Cardiac septum (tissue), 1 donor: Measurements from ENCODE around the gene B3GALT2. TPM values are rescaled to one million over a fixed set of nuclear protein-coding genes. Genes with fewer than 3 reads are reported as not detected.

Experiments used
- DNase-seq: peaks from one replicate; pipeline ENCODE4 v3.0.0-alpha.2; 2020; ENCODE audit warnings: low spot score
- intact Hi-C: fragments of 100-400 bp; cut with DNase I; formaldehyde crosslinking; loops from one replicate; pipeline ENCODE4 v1.14.0; 2022
- total RNA-seq: library from RNA; stranded (reverse); fragmentation: NEBNext Ultra II Directional; extraction: Animal tissue kit (Norgen Biotek cat#: 25700); gene quantifications from one replicate; pipeline ENCODE4 v1.2.1, GENCODE V29; 2021
- donor health status: DM: no; HTN: no; CAD: no.

Gene B3GALT2
- total RNA-seq, 1 donor from 2014 or later, result 30.3 TPM

DNA sequence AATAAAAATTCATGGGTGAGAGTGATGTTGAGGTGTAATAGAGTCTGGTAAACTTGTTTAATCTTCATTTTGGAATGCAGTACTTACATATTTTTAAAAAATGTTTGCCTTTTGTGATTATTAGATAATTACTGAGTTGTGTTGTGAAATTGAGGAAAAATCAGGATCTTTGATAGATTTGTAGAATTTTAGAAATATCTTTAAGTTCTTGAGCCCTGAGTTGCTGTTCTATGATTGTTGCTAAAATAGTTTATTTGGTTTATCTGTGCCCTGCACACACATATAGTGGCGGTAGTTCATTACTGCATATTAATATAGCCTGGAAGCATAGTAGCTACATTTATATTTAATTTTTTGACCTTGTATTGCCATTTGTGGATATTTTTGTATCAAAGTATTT is 1.6 kb downstream of the B3GALT2 start:
- DNase-seq, result no peak
- intact Hi-C loops, result loop anchor here (5.0 to 10.0 kb wide), 7 partner anchors 223 to 1110 kb away; no protein-coding TSS in a partner anchor

GRCh38 chr1:193183019-193183627 is 3.3 kb downstream of the B3GALT2 start:
- DNase-seq, result no peak
- intact Hi-C loops, result loop anchor here (10.0 kb wide), 5 partner anchors 402 to 1112 kb away; no protein-coding TSS in a partner anchor

DNA sequence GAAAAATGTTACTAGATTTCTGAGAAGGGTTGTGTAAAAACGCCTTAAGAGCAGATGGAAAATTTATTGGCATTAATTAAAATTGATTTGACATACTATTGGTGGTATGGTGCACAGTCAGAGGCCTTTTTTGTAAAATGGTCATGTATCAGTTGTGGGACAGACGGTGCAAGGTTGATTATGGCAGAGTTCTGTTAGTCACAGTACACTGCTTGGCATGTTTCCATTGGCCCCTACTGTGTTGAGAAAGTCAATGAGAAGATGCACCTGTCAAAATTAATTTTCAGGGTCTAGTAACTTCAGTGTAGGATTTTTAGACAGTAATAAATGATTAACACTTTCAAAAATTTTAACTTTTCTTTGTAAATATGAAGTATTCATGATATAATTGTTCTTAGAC is 4.4 kb downstream of the B3GALT2 start:
- intact Hi-C loops, result loop anchor here (10.0 kb wide), 5 partner anchors 403 to 1113 kb away; no protein-coding TSS in a partner anchor
- DNase-seq, result no peak

GRCh38 chr1:193181536-193181935 is 4.9 kb downstream of the B3GALT2 start:
- intact Hi-C loops, result loop anchor here (10.0 kb wide), 5 partner anchors 403 to 1113 kb away; no protein-coding TSS in a partner anchor
- DNase-seq, result no peak

- DNase-seq, result no peak
- intact Hi-C loops, result no loop called here
Measured at GRCh38 chr1:193179094-193179493, 7.3 kb downstream of the B3GALT2 start.

DNA sequence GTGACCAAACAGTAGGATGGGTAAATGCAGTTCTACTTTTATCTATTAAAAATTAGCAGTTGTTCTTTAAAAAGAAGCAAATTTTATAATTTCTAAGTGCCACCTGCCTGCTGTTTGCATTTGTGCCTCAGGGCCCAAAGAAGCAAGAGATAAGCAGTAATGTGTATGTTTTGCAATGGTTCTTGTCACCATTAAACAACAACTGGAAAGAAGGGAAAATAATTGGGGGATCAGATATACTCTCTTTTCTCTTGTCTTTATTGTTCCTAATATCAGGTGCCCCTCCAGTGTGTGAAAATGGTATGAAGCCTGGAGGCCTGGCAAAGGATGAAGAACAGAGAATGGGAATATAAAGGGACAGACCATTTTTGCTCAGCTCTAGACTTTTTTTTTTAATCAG is 9.6 kb downstream of the B3GALT2 start:
- no peak for DNase-seq
- intact Hi-C loops, result no loop called here

GRCh38 chr1:193176113-193176512 is 10.3 kb downstream of the B3GALT2 start:
- no peak for DNase-seq
- intact Hi-C loops, result no loop called here

DNA sequence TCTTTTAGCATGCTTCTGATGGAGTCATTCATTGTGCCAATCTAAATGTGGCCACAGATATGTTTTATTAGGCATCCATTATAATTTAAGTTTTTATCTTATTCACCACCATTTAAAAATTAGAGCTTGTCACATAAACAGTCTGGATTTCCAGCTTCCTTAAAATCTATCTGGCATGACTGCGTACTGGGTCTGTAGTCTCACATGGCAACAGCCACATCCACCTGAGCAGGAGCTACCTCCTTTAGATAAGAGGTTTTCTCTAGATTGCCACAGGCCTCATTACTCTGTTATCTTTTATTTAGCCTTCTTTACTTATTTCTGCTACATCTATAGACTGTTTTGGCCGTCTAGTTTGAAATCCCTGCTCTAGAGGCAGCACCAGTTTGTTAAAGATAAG is 29.1 kb downstream of the B3GALT2 start:
- DNase-seq, result no peak
- intact Hi-C loops, result no loop called here

DNA sequence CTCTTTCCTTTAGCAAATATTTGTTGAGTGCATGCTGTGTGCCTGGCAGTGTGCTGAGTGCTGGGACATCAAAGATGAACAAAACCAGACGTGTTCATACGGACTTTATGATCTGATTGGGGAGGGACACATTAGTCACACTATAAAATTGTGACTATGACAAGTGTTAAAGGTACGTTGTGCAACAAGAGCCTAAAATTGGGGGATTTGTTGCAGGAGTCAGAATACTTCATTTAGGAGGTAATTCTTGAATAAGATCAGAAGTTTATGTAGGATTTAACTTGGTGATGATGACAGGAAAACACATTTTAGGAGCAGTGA is 29.6 kb downstream of the B3GALT2 start:
- DNase-seq, result no peak
- intact Hi-C loops, result no loop called here

DNA sequence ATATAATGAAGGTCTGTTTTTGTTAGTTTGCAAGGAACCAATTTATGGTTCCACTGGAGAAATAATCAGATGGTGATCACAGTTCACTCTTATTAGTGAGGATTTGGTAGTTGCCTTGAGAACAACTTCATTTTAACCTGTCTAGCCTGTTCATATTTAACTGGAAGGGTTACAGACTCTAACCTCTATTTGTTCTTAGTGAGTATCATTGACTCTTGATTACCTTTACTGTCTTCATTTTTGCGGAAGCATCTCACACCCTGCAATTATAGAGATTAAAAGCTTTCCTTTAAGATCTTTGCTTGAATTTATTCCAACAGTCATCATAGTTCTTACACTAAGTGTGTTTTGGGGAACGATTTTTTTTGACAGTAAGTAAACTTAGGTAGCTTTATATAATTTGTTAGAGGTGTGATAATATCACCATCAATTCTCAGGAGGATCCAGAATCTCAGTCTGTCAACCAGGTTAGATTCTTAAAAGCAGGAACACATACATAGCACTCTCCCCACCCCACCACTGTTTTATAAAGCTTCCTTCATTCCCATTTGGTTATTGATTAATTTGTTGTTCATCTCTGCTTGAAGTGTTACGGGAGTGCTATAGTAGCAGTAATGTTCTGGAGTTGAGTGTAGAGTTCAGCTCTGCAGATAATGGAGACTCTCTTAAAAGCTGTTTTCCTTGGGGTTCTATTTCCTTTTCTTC is 30.1 kb downstream of the B3GALT2 start:
- DNase-seq, result no peak
- intact Hi-C loops, result no loop called here

- intact Hi-C loops, result no loop called here
- no peak for DNase-seq
Measured at GRCh38 chr1:193144999-193145398, 41.4 kb downstream of the B3GALT2 start.

- intact Hi-C loops, result no loop called here
- no peak for DNase-seq
Measured at GRCh38 chr1:193144361-193144938, 42.0 kb downstream of the B3GALT2 start.

GRCh38 chr1:193143285-193143684 is 43.1 kb downstream of the B3GALT2 start:
- DNase-seq, result no peak
- intact Hi-C loops, result no loop called here

- no peak for DNase-seq
- intact Hi-C loops, result no loop called here
Measured at GRCh38 chr1:193142409-193142808, 44.0 kb downstream of the B3GALT2 start.

DNA sequence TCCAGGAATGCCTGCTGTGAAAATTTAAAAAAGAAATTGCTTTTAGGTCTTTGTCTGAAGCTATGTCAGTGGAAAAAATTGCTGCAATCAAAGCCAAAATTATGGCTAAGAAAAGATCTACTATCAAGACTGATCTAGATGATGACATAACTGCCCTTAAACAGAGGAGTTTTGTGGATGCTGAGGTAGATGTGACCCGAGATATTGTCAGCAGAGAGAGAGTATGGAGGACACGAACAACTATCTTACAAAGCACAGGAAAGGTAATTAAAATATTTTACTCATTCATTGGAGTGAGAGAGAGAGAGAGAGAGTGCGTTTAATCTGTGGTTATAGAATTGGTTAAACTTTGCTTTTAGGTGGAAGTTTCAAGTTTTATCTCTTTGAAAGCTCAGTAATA is 44.6 kb downstream of the B3GALT2 start:
- DNase-seq, result no peak
- intact Hi-C loops, result no loop called here

GRCh38 chr1:193140254-193140653 is 46.2 kb downstream of the B3GALT2 start:
- no peak for DNase-seq
- intact Hi-C loops, result no loop called here

DNA sequence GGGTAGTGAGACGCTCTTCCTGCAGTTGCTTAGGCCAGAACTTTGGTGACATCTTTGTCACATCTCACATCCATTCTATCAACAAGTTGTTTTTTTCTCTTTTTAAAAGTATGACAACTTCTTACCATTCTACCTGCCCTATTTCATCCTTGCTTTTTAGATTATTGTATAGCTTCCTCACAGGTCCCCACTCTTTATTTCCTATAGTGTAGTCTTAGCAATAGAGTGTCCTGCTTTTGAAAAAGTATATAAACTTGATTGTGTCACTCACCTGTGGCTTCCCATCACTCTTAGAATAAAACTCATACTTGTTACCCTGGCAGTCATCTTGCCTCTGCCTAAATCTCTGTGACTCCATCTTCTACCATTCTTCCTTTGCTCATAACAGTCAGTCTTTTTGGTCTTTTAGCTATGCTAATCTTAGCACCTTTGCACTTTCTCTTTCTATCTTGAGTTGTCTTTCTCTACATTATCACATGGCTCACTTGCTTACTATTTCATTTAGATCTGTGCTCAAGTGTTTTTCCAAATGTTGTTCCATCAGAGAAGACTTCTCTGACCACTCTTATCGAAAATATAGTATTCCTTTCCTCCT is 55.0 kb downstream of the B3GALT2 start:
- intact Hi-C loops, result no loop called here

More for the DNA sequence above, 55.0 kb downstream of the B3GALT2 start:
- no peak for DNase-seq
